Keratinocyte (primary cell): ENCODE results near the gene RTKN.

ENCODE experiments used
- EZH2 ChIP-seq: IDR thresholded peaks from one replicate; pipeline ENCODE4 v1.6.1; 2012; ENCODE audit warnings: inconsistent platforms, mild to moderate bottlenecking, low read length, moderate library complexity
- TF ChIP-seq, protein P1 (sequence below), 3 experiments: IDR thresholded peaks in 1 of 3; conservative IDR thresholded peaks in 1 of 3; optimal IDR thresholded peaks in 1 of 3; 2 replicates in 2 of 3; 3 replicates in 1 of 3; pipeline versions ENCODE3 to v1.5.1; 2011; ENCODE audit warnings: low read length in 3 of 3, mild to moderate bottlenecking in 3 of 3, moderate library complexity in 2 of 3, control low read depth in 1 of 3, inconsistent platforms in 1 of 3; ENCODE audit not compliant: insufficient read depth in 2 of 3; ENCODE audit errors: extremely low read depth in 1 of 3

DNA sequence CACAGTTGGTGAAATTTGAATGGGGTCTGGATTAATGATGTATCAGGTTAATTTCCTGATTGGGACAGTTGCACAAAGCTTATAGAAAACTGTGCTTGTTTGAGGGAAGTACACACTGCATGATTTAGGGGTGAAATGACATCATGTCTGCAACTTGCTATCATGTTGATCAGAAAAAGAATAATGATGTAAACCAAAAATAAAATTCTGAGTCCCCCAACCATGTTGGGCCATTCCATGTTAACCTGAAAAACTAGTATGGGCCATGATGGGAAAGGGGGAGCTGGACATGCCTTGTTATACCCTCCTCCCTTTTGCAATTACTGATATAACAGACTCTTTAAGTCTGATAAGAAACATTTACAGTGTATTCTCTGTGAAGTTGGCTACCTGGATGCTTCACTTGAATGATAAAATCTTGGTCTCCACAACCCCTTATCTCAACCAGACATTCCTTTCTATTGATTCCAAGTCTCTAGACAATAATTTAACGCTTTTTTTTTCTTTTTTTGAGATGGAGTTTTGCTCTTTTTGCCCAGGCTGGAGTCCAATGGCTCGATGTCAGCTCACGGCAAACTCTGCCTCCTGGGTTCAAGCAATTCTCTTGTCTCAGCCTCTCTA is 8.9 kb upstream of the RTKN start:
- TF ChIP-seq, protein P1, sequence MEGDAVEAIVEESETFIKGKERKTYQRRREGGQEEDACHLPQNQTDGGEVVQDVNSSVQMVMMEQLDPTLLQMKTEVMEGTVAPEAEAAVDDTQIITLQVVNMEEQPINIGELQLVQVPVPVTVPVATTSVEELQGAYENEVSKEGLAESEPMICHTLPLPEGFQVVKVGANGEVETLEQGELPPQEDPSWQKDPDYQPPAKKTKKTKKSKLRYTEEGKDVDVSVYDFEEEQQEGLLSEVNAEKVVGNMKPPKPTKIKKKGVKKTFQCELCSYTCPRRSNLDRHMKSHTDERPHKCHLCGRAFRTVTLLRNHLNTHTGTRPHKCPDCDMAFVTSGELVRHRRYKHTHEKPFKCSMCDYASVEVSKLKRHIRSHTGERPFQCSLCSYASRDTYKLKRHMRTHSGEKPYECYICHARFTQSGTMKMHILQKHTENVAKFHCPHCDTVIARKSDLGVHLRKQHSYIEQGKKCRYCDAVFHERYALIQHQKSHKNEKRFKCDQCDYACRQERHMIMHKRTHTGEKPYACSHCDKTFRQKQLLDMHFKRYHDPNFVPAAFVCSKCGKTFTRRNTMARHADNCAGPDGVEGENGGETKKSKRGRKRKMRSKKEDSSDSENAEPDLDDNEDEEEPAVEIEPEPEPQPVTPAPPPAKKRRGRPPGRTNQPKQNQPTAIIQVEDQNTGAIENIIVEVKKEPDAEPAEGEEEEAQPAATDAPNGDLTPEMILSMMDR (optimal IDR thresholded peaks at IDR 0.05 in 1 of 3, IDR thresholded peaks at IDR 0.05 in 1 of 3, conservative IDR thresholded peaks at IDR 0.05 in 1 of 3; ENCODE audit: extremely low read depth in 1 of 3, insufficient read depth in 2 of 3, low read length in 3 of 3) = no peak
- TF ChIP-seq EZH2 = no peak
